NCI-H1417 treated with DMSO at 0.1 percent for 48 hours (cell line): ENCODE results near the gene IGDCC3.
"Not testable (repeated sequence)": the region's sequence is repeated elsewhere in the genome, so short reads cannot be mapped to it uniquely, and the experiment has no call there.

ENCODE experiments used
- DNase-seq: peaks from one replicate; lab custom pipeline; 2025; lab: John Stamatoyannopoulos, UW

Gene IGDCC3

GRCh38 chr15:65405791-65406423 lies 28.1 kb upstream of the IGDCC3 start:
- no peak for DNase-seq

- DNase-seq: no peak
Measured at GRCh38 chr15:65404186-65404872, 26.5 kb upstream of the IGDCC3 start.

GRCh38 chr15:65402961-65403360 lies 25.2 kb upstream of the IGDCC3 start:
- no peak for DNase-seq

GRCh38 chr15:65401611-65402240 lies 23.9 kb upstream of the IGDCC3 start:
- DNase-seq: no peak

DNA sequence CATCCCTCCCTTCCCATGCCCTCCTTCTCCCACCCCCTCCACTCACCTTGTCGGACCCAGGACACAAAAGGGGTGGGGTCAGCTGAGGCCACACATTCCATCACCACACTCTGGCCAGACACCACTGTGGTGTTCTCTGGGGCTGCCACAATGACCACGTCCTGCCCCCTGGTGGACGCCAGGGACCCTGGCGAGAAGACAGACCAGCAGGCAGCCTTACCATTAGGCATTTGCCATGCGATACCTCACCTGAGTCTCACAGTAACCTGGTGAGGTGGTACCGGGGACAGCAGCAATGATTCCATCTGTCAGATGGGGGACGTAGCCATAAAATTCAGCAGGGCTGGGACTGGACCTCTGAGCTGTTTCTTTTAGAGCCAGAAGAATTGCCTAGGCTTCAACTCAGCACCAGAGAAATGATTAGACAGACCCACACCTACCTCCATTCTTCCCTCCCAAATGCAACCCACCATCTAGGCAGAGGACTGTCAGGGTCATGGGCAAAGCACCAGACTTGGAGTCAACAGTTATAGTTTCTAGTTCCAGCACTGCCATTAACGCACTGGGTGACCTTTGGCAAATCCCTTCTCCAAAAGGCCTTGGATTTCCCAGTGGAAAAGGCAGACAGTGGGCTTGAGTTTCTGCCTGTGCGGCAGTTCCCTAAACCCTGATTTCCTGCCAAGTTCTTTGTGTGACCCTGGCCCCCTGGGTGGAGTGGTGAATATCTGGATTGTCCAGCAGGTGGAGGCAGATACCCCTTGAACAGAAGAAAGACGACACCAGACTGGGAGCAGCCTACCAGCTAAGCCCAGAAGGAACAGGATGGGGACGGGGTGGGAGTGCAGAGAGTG lies 23.2 kb upstream of the IGDCC3 start:
- peak; percentile 19 for DNase-seq

GRCh38 chr15:65399997-65400396 lies 22.2 kb upstream of the IGDCC3 start:
- DNase-seq: no peak

DNA sequence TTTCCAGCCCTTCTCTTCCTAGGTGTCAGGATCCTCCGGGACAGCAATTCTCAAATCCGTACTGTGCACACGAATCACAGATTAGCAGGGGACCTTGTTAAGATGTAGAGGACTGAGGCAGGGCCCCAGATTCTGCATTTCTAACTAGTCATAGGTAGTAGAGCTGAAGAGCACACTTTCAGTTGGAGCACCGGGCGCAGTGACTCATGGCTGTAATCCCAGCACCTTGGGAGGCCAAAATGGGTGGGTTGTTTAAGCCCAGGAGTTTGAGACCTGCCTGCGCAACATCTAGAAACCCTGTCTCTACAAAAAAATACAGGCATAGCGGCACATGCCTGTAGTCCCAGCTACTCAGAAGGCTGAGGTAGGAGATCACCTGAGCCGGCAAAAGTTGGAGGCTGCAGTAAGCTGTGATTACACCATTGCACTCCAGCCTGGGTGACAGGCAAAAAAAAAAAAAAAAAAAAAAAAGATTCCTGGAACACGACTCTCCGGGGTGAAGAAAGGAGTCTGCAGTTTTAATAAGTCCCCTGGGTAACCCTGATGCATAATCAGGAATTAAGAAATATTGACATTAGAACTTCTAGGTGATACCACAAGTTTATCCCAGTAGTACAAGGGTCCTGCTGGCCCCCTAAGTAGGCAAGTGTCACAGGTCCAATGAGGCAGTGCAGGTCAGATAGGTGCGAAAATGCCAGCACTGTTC lies 21.4 kb upstream of the IGDCC3 start:
- DNase-seq: no peak

DNA sequence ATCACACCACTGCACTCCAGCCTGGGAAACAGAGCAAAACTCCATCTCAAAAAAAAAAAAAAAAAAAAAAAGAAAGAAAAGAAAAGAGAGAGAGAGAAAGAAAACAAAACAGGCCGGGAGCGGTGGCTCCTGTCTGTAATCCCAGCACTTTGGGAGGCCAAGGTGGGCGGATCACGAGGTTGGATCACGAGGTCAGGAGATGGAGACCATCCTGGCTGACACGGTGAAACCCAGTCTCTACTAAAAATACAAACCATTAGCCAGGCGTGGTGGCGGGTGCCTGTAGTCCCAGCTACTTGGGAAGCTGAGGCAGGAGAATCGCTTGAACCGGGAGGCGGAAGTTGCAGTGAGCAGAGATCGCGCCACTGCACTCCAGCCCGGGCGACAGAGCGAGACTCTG lies 20.7 kb upstream of the IGDCC3 start:
- DNase-seq: not testable (repeated sequence)

- DNase-seq: no peak
Measured at GRCh38 chr15:65396965-65397317, 19.1 kb upstream of the IGDCC3 start.

DNA sequence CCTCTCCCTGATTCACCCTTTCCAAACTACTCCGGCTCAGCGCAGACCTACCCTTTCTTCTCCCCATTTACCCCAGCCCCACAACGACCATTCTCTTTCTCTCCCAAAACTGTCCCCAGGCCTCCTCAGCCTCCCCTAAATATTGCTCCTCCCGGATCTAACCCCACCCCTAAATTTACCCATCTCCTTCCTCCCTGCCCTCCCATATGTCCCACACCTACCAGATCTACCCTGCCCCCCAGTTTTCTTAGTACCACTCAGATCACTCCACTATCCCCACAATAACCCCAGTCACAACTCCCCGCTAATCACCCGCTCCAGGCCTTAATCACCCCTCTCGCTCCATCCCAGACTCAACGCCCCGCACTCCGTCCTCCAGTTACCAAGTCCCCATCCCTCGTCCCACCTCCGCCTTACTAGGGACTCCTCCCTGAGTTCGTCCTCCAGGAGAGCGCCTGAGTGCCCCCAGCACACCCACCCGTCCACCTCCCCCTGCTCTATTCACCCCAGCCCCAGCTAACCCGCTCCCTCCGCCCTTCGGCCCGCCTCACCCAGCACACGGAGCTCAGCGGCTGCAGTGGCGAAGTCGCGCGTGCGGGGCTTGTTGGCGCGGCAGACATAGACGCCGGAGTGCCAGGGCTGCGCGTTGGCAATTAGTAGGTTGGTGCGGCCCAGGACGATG lies 18.6 kb upstream of the IGDCC3 start:
- DNase-seq: no peak

GRCh38 chr15:65395567-65396202 lies 17.9 kb upstream of the IGDCC3 start:
- no peak for DNase-seq

DNA sequence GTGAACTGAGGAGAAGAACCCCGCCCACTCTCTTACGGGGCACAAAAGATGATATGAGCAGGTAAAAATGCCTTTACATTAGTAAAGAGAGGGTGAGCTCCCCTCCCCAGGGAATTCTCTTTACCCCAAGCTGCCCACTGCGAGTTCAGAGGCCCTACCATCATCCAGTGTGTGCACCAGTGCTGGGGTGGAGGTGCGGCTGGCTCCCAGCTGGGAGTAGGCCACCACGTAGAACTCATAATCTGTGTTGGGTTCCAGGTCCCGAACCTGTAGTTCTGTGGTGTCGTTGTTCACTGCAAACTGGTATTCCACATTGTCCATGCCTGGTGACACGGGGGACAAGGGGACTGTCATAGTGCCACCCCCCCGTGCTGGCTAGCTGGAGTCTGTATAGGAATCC lies 17.1 kb upstream of the IGDCC3 start:
- DNase-seq: no peak

DNA sequence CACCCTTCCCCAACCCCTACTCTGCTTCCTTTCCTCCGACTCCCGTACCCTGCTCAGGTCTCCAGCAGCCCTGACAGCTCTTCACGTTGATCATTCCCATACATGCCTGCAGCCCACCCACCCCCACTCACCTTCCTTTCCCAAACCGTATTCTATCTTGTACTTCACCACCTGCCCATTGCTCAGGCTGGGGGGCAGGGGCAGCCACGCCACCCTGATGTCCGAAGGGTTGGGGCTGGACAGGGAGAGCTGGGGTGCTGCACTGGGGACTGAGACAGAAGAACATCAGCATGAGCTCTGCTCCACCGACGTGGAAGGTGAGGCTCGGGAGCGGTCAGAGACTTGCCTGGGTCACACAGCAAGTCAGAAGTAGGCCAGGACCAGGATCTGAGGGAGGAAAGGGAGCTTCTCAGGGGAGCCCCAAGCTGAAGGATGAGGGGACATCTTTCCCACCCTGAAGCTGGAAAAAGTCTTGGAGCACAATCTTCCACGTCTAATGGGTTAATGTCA lies 16.5 kb upstream of the IGDCC3 start:
- DNase-seq: no peak

DNA sequence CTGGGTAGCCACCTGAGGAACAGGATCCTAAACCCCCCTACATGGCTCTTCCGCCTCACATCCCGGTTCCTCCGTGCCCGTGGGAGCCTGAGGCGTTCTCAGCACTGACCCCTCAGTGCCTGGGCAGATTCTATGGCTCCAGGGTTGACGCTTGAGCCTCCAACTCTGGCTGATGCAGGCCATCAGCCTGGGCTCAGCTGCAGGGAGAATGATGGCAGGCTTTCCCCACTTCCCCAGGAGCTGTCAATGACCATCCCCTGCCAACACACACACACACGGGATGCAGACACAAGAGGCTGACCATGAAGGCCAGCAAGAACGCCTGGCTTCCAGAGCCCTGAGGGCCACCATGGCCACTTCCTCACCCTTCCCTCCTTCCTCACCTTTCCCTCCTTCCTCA lies 15.8 kb upstream of the IGDCC3 start:
- DNase-seq: no peak

DNA sequence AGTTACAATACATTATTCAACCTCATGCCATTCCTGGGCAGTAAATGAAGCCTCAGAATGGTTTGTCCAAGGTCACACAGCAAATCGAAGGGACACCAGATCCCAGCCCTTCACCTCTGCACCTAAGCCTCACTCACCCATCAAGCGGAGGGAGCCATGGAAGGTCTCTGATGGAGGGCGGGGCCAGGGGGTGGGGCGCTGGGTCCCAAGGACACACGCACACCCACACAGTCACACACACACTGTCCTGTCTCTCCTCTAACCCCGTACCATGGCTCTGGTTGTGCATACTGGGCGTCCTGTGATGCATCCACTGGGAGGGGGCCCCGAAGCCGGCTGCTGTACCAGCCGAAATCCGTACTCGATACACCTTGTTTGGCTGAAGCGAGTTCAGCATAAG lies 15.3 kb upstream of the IGDCC3 start:
- DNase-seq: no peak

GRCh38 chr15:65392368-65392767 lies 14.6 kb upstream of the IGDCC3 start:
- no peak for DNase-seq

DNA sequence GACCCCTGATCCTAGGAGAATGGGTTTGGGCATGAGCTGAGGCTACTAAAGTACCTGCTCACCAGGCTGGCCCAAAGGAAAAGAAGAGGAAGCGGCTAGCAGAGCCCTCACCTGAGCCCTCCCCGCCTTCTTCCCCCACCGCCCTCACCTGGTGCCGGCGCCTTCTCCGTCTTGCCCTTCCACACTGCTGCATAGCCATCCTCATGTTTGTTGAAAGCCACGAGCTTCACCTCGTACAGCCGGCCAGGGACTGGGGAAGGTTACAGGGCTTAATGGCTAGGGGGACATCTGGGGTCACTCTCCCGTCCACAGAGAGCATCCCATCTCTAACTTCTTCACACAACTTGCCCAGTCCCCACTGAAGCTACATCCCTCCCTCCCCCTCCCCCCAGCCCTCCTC lies 13.9 kb upstream of the IGDCC3 start:
- no peak for DNase-seq

GRCh38 chr15:65390447-65390846 lies 12.6 kb upstream of the IGDCC3 start:
- DNase-seq: no peak

GRCh38 chr15:65389226-65389625 lies 11.4 kb upstream of the IGDCC3 start:
- DNase-seq: no peak

GRCh38 chr15:65388306-65389080 lies 10.7 kb upstream of the IGDCC3 start:
- no peak for DNase-seq
